ENCODE data around the gene CRYBG3.
"Not testable (repeated sequence)": the region's sequence is repeated elsewhere in the genome, so short reads cannot be mapped to it uniquely, and the experiment has no call there.

CRYBG3 gene

GRCh38 chr3:97821774-97822358 is at the start of gene CRYBG3:
Gene CRYBG3, plus strand, starts transcription at chr3:97822011. Its CDS starts 196 bp downstream, at chr3:97822207.
- DNase-seq (ENCODE audit: low read depth, low spot score): peak; percentile 44

- no peak for DNase-seq (ENCODE audit: low read depth, low spot score)
Measured at GRCh38 chr3:97772926-97773325, 48.9 kb upstream of the CRYBG3 start.

GRCh38 chr3:97778152-97778551 is 43.7 kb upstream of the CRYBG3 start:
- DNase-seq (ENCODE audit: low read depth, low spot score): no peak

GRCh38 chr3:97793420-97794019 is 28.3 kb upstream of the CRYBG3 start:
- DNase-seq (ENCODE audit: low read depth, low spot score): peak; percentile 36

- DNase-seq (ENCODE audit: low read depth, low spot score): no peak
Measured at GRCh38 chr3:97795951-97796350, 25.9 kb upstream of the CRYBG3 start.

- no peak for DNase-seq (ENCODE audit: low read depth, low spot score)
Measured at GRCh38 chr3:97804471-97804870, 17.3 kb upstream of the CRYBG3 start.

- DNase-seq (ENCODE audit: low read depth, low spot score): no peak
Measured at GRCh38 chr3:97810779-97811390, 10.9 kb upstream of the CRYBG3 start.

GRCh38 chr3:97815149-97815917 is 6.5 kb upstream of the CRYBG3 start:
- DNase-seq (ENCODE audit: low read depth, low spot score): no peak

GRCh38 chr3:97816811-97817210 is 5.0 kb upstream of the CRYBG3 start:
- no peak for DNase-seq (ENCODE audit: low read depth, low spot score)

GRCh38 chr3:97817965-97818364 is 3.8 kb upstream of the CRYBG3 start:
- no peak for DNase-seq (ENCODE audit: low read depth, low spot score)

GRCh38 chr3:97820780-97821179 is 1.0 kb upstream of the CRYBG3 start:
- no peak for DNase-seq (ENCODE audit: low read depth, low spot score)

- DNase-seq (ENCODE audit: low read depth, low spot score): no peak
Measured at GRCh38 chr3:97821287-97821773, 481 bp upstream of the CRYBG3 start.

GRCh38 chr3:97822359-97822775 is 556 bp downstream of the CRYBG3 start:
- DNase-seq (ENCODE audit: low read depth, low spot score): no peak

- no peak for DNase-seq (ENCODE audit: low read depth, low spot score)
Measured at GRCh38 chr3:97823046-97824004, 1.5 kb downstream of the CRYBG3 start.

- DNase-seq (ENCODE audit: low read depth, low spot score): no peak
Measured at GRCh38 chr3:97825101-97825500, 3.3 kb downstream of the CRYBG3 start.

GRCh38 chr3:97827741-97828471 is 6.1 kb downstream of the CRYBG3 start:
- no peak for DNase-seq (ENCODE audit: low read depth, low spot score)

GRCh38 chr3:97829198-97829597 is 7.4 kb downstream of the CRYBG3 start:
- DNase-seq (ENCODE audit: low read depth, low spot score): no peak

GRCh38 chr3:97830638-97831037 is 8.8 kb downstream of the CRYBG3 start:
- DNase-seq (ENCODE audit: low read depth, low spot score): no peak

GRCh38 chr3:97831140-97831539 is 9.3 kb downstream of the CRYBG3 start:
- no peak for DNase-seq (ENCODE audit: low read depth, low spot score)

- not testable (repeated sequence) for DNase-seq (ENCODE audit: low read depth, low spot score)
Measured at GRCh38 chr3:97833184-97833583, 11.4 kb downstream of the CRYBG3 start.

Data from smooth muscle cell of the brain vasculature (primary cell).